Measurements from ENCODE around the gene DNAJB6. TPM values are rescaled to one million over a fixed set of nuclear protein-coding genes. Genes with fewer than 3 reads are reported as not detected.
A peak's percentile ranks its signal among the peaks of the same experiment; 100 is the strongest.

Gene DNAJB6
- total RNA-seq, 1 experiment from 2014 or later: 288 TPM

DNA sequence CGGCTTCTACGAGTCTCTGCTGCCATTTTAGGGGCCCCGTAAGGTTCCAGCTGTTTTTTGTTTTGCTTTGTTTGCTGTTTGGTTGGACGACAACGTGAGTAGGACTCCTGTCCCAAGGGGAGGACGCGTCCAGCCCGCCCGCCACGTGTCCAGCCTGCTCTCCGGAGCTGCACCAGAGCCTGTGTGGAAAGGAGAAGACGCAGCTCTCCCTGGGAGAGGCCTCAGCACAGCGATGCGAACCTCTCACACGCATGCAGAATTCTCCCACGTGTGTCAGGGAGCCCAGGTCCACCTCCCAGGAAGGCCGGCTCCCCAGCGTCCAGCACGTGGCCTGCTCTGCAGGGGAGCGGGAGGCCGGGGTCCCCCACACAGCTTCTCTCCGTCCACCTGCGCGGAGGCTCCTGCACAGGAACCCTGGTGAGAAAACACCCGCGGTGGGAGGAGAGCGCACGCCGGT lies 36.4 kb upstream of the DNAJB6 start (continued):
- TF ChIP-seq ZNF423 (CRISPR knock-in tag; IDR thresholded peaks at IDR 0.05) (no peak), JUN (CRISPR knock-in tag; IDR thresholded peaks at IDR 0.05) (no peak)
- TF ChIP-seq, protein P1, sequence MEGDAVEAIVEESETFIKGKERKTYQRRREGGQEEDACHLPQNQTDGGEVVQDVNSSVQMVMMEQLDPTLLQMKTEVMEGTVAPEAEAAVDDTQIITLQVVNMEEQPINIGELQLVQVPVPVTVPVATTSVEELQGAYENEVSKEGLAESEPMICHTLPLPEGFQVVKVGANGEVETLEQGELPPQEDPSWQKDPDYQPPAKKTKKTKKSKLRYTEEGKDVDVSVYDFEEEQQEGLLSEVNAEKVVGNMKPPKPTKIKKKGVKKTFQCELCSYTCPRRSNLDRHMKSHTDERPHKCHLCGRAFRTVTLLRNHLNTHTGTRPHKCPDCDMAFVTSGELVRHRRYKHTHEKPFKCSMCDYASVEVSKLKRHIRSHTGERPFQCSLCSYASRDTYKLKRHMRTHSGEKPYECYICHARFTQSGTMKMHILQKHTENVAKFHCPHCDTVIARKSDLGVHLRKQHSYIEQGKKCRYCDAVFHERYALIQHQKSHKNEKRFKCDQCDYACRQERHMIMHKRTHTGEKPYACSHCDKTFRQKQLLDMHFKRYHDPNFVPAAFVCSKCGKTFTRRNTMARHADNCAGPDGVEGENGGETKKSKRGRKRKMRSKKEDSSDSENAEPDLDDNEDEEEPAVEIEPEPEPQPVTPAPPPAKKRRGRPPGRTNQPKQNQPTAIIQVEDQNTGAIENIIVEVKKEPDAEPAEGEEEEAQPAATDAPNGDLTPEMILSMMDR (IDR thresholded peaks at IDR 0.05): no peak

DNA sequence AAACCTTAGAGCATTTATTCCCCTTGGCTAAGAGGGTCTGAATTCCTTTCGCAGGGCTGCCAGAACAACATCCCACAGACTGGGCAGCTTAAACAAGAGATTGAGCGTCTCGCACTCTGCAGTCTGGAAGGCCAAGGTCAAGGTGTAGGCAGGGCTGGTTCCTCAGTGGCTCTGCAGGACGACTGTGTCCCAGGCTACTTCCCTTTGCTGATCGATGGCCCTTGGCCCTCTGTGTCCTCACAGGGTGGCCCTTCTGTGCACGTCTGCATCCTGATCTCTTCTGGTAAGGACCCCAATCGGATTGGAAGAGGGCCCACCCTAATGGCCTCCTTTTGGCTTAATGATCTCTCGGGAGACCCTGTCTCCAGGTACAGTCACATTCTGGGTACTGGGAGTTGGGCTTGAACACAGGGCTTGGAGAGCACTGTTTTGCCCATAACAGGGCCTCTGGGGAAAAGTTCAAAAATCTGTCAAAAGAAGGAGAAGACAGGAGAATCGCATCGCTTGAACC lies 35.1 kb upstream of the DNAJB6 start:
- TF ChIP-seq RORB (CRISPR knock-in tag; IDR thresholded peaks at IDR 0.05): no peak
- no peak for TF ChIP-seq FOXJ3 (CRISPR knock-in tag; IDR thresholded peaks at IDR 0.05; ENCODE audit: borderline replicate concordance)
- TF ChIP-seq, protein P2, sequence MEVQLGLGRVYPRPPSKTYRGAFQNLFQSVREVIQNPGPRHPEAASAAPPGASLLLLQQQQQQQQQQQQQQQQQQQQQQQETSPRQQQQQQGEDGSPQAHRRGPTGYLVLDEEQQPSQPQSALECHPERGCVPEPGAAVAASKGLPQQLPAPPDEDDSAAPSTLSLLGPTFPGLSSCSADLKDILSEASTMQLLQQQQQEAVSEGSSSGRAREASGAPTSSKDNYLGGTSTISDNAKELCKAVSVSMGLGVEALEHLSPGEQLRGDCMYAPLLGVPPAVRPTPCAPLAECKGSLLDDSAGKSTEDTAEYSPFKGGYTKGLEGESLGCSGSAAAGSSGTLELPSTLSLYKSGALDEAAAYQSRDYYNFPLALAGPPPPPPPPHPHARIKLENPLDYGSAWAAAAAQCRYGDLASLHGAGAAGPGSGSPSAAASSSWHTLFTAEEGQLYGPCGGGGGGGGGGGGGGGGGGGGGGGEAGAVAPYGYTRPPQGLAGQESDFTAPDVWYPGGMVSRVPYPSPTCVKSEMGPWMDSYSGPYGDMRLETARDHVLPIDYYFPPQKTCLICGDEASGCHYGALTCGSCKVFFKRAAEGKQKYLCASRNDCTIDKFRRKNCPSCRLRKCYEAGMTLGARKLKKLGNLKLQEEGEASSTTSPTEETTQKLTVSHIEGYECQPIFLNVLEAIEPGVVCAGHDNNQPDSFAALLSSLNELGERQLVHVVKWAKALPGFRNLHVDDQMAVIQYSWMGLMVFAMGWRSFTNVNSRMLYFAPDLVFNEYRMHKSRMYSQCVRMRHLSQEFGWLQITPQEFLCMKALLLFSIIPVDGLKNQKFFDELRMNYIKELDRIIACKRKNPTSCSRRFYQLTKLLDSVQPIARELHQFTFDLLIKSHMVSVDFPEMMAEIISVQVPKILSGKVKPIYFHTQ (CRISPR knock-in tag; IDR thresholded peaks at IDR 0.05): no peak
- Mint-ChIP-seq H3K9me3 (no peaks in the 10 kb centered on the region), H3K27me3 (ENCODE audit: low read depth) (no peaks in the 10 kb centered on the region; the same call in 1 of the 2 replicates), H3K4me3 (no peak overlapping the region), H3K36me3 (no peaks in the 10 kb centered on the region), H3K4me1 (peaks cover 27% of the 10 kb centered on the region), H3K27ac (peak overlapping the region; percentile 83)
- POLR2A ChIA-PET: no interaction called here
- ATAC-seq (no peak), DNase-seq (ENCODE audit: low spot score) (no peak)
- CTCF ChIA-PET: interaction anchor here (1.0 kb wide), 1 partner anchor 37 kb away, joined by 3 read pairs; no protein-coding TSS in a partner anchor

DNA sequence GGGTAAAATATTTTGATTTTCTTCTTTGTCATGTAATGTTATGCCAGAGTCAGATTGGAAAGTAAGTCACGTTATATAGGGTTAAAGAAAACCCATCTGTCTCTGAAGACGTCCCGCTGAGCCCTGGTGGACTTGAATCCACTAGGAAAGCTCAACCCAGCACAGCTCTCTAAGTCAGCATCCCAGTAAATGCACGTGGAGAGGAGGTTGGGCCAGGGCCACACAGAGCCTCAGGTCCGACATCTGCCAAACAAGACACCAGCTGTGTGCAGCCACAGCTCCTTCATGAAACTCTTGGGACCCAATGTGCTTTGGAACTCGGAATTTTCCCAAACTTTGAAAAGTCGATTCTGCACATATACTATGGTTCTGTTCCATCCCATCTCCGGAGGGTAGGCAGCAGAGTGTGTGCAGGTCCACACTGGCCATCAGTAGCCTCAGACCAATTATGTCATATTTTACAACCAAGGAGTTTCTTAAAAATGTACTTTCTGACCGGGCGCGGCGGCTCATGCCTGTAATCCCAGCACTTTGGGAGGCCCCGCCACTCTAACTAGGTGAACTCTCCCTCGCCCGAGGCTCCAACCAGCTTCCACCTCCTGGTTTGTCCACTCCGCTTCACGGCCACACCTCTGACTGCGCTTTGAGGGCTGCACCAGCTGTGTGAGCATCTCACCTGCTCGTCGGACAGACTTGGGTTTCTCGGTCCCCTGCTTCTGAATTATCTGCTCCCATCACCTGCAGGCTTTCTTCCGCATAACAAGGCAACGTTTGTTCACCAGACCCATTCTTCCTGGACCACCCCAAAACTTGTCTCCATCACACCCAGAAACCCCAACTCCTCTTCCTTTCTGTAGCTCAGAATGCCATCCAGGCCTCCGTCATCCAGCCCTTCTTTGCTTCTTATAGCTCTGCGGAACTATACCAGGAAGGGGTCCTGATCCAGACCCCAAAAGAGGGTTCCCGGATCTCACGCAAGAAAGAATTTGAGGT lies 29.7 kb upstream of the DNAJB6 start:
- peak overlapping the region; percentile 18 for H3K4me3 Mint-ChIP-seq
- TF ChIP-seq MYBL2 (CRISPR knock-in tag; IDR thresholded peaks at IDR 0.05) (no peak), ATF1 (CRISPR knock-in tag; IDR thresholded peaks at IDR 0.05) (no peak)
- TF ChIP-seq, protein P3, sequence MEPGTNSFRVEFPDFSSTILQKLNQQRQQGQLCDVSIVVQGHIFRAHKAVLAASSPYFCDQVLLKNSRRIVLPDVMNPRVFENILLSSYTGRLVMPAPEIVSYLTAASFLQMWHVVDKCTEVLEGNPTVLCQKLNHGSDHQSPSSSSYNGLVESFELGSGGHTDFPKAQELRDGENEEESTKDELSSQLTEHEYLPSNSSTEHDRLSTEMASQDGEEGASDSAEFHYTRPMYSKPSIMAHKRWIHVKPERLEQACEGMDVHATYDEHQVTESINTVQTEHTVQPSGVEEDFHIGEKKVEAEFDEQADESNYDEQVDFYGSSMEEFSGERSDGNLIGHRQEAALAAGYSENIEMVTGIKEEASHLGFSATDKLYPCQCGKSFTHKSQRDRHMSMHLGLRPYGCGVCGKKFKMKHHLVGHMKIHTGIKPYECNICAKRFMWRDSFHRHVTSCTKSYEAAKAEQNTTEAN (CRISPR knock-in tag; IDR thresholded peaks at IDR 0.05): no peak
- DNase-seq (ENCODE audit: low spot score) (peak; percentile 38), ATAC-seq (no peak)
- peak overlapping the region; percentile 94 for H3K27ac Mint-ChIP-seq
- ChIA-PET CTCF (interaction anchor here (1.0 to 1.7 kb wide), 5 partner anchors 13 to 57 kb away, joined by 3 to 7 read pairs (median 3); no protein-coding TSS in a partner anchor), POLR2A (interaction anchor here (1.0 kb wide), 1 partner anchor 29 kb away, joined by 4 read pairs; the partner anchor contains the start of gene DNAJB6)
- H3K27me3 Mint-ChIP-seq (ENCODE audit: low read depth): no peaks in the 10 kb centered on the region
- H3K4me1 Mint-ChIP-seq: peaks cover 56% of the 10 kb centered on the region
- no peaks in the 10 kb centered on the region for H3K9me3 Mint-ChIP-seq
- H3K36me3 Mint-ChIP-seq: no peaks in the 10 kb centered on the region

DNA sequence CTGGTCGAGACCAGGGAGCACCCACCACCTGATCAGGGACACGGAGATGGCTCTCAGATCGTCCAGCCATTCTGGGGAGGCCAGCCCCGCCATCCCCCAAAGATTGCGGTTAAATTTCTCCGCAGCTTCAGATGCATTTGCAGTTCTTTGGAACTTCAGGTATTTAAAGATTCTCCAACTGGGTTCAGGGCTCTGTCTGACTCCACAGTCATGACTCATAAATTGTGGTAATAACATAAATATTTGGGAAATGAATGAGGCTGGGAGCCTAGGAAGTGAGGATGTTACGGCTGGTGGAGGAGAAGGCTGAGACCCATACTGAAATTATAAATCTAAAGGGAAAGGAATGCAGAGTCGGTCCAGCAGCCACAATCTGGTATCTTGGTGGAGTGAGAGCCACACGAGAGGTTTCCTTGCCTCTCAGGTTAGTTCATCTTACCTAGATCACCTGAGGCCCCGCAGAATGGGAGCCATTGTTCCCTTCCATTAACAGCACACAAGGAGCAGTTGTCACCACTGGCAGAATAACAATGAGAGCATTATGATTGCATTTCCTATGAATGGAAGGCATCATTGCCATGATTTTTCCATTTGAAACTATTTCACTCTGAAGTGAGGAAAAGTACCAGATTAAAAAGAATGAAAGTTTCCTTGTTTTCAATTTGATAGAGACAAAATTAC lies 26.7 kb upstream of the DNAJB6 start:
- no peaks in the 10 kb centered on the region for H3K36me3 Mint-ChIP-seq
- H3K27me3 Mint-ChIP-seq (ENCODE audit: low read depth): no peaks in the 10 kb centered on the region; the same call in 1 of the 2 replicates
- DNase-seq (ENCODE audit: low spot score): peak; percentile 76
- peak; percentile 73 for ATAC-seq
- ChIA-PET CTCF (interaction anchor here (0.9 kb wide), 1 partner anchor 29 kb away, joined by 3 read pairs; no protein-coding TSS in a partner anchor), POLR2A (no interaction called here)
- no peaks in the 10 kb centered on the region for H3K9me3 Mint-ChIP-seq
- H3K27ac Mint-ChIP-seq: peak overlapping the region; percentile 100
- H3K4me1 Mint-ChIP-seq: peaks cover 52% of the 10 kb centered on the region
- H3K4me3 Mint-ChIP-seq: peak overlapping the region; percentile 45
- TF ChIP-seq ZNF317 (CRISPR knock-in tag; IDR thresholded peaks at IDR 0.05; ENCODE audit: borderline replicate concordance, low read depth) (peak; percentile 21; the same call in 1 of the 2 replicates), TEAD1 (CRISPR knock-in tag; IDR thresholded peaks at IDR 0.05) (peak; percentile 96), ETV6 (CRISPR knock-in tag; IDR thresholded peaks at IDR 0.05) (peak; percentile 96), CREB1 (CRISPR knock-in tag; IDR thresholded peaks at IDR 0.05) (peak; percentile 57; the same call in 1 of the 2 replicates), ZNF671 (CRISPR knock-in tag; IDR thresholded peaks at IDR 0.05) (0 out of 2 replicates have a peak, but pooled peaks have one; percentile 41)
- TF ChIP-seq, protein P4, sequence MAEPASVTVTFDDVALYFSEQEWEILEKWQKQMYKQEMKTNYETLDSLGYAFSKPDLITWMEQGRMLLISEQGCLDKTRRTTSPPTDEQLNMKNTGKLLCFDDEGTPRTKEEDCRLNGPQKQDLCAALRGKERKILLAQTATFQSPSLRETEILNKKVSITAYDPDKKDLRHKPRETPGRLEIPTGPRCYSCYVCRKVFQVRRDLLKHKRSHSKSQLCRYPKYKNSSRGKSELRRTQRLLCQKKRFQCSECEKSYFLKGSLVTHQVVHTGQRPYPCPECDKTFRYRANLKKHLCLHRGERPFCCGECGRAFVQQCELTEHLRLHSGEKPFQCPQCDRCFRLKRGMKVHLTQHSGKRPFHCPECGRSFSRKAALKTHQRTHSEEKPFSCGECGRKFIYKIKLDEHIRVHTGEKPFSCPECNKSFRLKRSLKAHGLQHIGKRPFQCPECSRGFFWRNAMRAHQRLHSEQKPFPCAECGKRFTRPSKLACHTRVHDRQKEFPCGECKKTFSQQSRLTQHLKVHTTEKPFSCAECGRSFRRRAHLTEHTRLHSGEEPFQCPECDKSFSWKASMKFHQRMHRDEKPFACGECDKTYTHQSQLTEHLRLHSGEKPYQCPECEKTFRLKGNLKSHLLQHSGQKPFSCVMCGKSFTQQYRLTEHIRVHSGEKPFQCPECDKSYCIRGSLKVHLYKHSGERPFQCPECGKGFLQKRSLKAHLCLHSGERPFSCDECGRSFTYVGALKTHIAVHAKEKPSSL (CRISPR knock-in tag; conservative IDR thresholded peaks at IDR 0.05): no peak
- TF ChIP-seq, protein P5, sequence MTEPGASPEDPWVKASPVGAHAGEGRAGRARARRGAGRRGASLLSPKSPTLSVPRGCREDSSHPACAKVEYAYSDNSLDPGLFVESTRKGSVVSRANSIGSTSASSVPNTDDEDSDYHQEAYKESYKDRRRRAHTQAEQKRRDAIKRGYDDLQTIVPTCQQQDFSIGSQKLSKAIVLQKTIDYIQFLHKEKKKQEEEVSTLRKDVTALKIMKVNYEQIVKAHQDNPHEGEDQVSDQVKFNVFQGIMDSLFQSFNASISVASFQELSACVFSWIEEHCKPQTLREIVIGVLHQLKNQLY (CRISPR knock-in tag; IDR thresholded peaks at IDR 0.05): no peak
- TF ChIP-seq, protein P6, sequence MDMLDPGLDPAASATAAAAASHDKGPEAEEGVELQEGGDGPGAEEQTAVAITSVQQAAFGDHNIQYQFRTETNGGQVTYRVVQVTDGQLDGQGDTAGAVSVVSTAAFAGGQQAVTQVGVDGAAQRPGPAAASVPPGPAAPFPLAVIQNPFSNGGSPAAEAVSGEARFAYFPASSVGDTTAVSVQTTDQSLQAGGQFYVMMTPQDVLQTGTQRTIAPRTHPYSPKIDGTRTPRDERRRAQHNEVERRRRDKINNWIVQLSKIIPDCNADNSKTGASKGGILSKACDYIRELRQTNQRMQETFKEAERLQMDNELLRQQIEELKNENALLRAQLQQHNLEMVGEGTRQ (CRISPR knock-in tag; IDR thresholded peaks at IDR 0.05): peak; percentile 59

Measured in WTC11 (cell line).